Measurements from ENCODE around the gene APCS.

Gene APCS

GRCh38 chr1:159600894-159601293 is 13.3 kb downstream of the APCS start:
- TF ChIP-seq GATA2 (IDR thresholded peaks at IDR 0.05; ENCODE audit: low read depth, low read length) (no peak), GATA3 (IDR thresholded peaks at IDR 0.05; ENCODE audit: low read depth, low read length) (no peak)

- TF ChIP-seq GATA2 (IDR thresholded peaks at IDR 0.05; ENCODE audit: low read depth, low read length) = no peak
- no peak for TF ChIP-seq GATA3 (IDR thresholded peaks at IDR 0.05; ENCODE audit: low read depth, low read length)
Measured at GRCh38 chr1:159602501-159602999, 14.9 kb downstream of the APCS start.

GRCh38 chr1:159612211-159612885 is 24.7 kb downstream of the APCS start:
- TF ChIP-seq GATA2 (IDR thresholded peaks at IDR 0.05; ENCODE audit: low read depth, low read length) = no peak
- TF ChIP-seq GATA3 (IDR thresholded peaks at IDR 0.05; ENCODE audit: low read depth, low read length) = no peak

- TF ChIP-seq GATA2 (IDR thresholded peaks at IDR 0.05; ENCODE audit: low read depth, low read length) = no peak
- no peak for TF ChIP-seq GATA3 (IDR thresholded peaks at IDR 0.05; ENCODE audit: low read depth, low read length)
Measured at GRCh38 chr1:159632922-159633321, 45.3 kb downstream of the APCS start.
